Thyroid gland (tissue), 4 donors: ENCODE results near the gene IRF5.

Experiments used
- CTCF ChIP-seq, 6 experiments: fragments of 200-600 bp in 3 of 6; fragments of 450-650 bp in 3 of 6; sonication (generic) in 3 of 6; IDR thresholded peaks; one replicate each; pipeline ENCODE4 v1.5.1; 2016 to 2019; ENCODE audit warnings: antibody characterized with exemption in 6 of 6, mild to moderate bottlenecking in 2 of 6, inconsistent platforms in 1 of 6, moderate library complexity in 1 of 6
- POLR2A ChIP-seq, 2 donors: fragments of 450-650 bp; IDR thresholded peaks; one replicate each; pipeline ENCODE4 v1.6.1; 2017; ENCODE audit warnings: antibody characterized with exemption in 2 of 2, mild to moderate bottlenecking in 2 of 2, moderate library complexity in 1 of 2

- TF ChIP-seq POLR2A (IDR thresholded peaks at IDR 0.05) (no peak), CTCF (IDR thresholded peaks at IDR 0.05) (peak in 1 of 6 experiments; percentile 6)
These were observed 46.4 kb upstream of the IRF5 start for GRCh38 chr7:128891110-128891941.
